HepG2 (cell line): ENCODE data around the gene NAT9. TPM values are rescaled to one million over a fixed set of nuclear protein-coding genes. Genes with fewer than 3 reads are reported as not detected.

Experiments
- ATAC-seq: fragments of 200-7000 bp; cut with Tn5 transposase; 3 replicates; pipeline ENCODE4 v1.9.1; 2020; ENCODE audit warnings: mild to moderate bottlenecking, moderate library complexity
- BruUV-seq: library from RNA; stranded (reverse); fragments of 400-500 nt; replicated peaks from 2 replicates; lab custom pipeline; 2021; lab: Mats Ljungman, UMichigan
- CTCF ChIA-PET: fragments of 300-600 bp; formaldehyde crosslinking; extraction: SDS; loops from one replicate; lab custom pipeline; 2021; ENCODE audit warnings: low total read pairs, inconsistent platforms, low intra/inter-chr PET ratio; lab: Yijun Ruan, JAX
- POLR2A ChIA-PET: fragments of 350-600 bp; sonication (Branson Sonifier 250); formaldehyde crosslinking; loops from one replicate; lab custom pipeline; 2020; ENCODE audit warnings: antibody characterized with exemption, inconsistent platforms; lab: Yijun Ruan, JAX
- DNase-seq: peaks from one replicate; pipeline ENCODE4 v3.0.0-alpha.2; 2015; ENCODE audit warnings: low spot score
- FAIRE-seq: peaks from 3 replicates; lab custom pipeline; 2011; peaks lifted over from hg19 to GRCh38; lab: Jason Lieb, UNC
- H2AFZ ChIP-seq: one replicate; pipeline ENCODE4 v1.6.1; 2011; ENCODE audit warnings: low read length, inconsistent platforms
- H3K27ac ChIP-seq: fragments of 300-600 bp; 3 replicates; pipeline ENCODE4 v1.8.0; 2011; ENCODE audit warnings: mixed run types, mild to moderate bottlenecking, mixed read lengths, low read length, inconsistent platforms; ENCODE audit not compliant: insufficient read depth; ENCODE audit errors: extremely low read length
- H3K27me3 ChIP-seq, 2 experiments: fragments of 200-600 bp in 1 of 2; 2 replicates in 1 of 2; 3 replicates in 1 of 2; pipeline versions ENCODE4 v1.6.0 to v1.8.0; 2011; ENCODE audit warnings: low read length in 2 of 2, mild to moderate bottlenecking in 2 of 2, moderate library complexity in 2 of 2, inconsistent platforms in 1 of 2; ENCODE audit not compliant: insufficient read depth in 2 of 2, control insufficient read depth in 1 of 2
- H3K36me3 ChIP-seq, 2 experiments: fragments of 200-600 bp in 1 of 2; replicated peaks in 1 of 2; 2 replicates in 1 of 2; 3 replicates in 1 of 2; pipeline versions ENCODE4 v1.5.1 to v1.8.0; 2011; ENCODE audit warnings: low read length in 2 of 2, inconsistent platforms in 1 of 2; ENCODE audit not compliant: insufficient read depth in 2 of 2, control insufficient read depth in 1 of 2
- H3K4me1 ChIP-seq: 2 replicates; pipeline ENCODE4 v1.5.1; 2012; ENCODE audit warnings: low read length, inconsistent platforms; ENCODE audit not compliant: insufficient read depth
- H3K4me2 ChIP-seq: 2 replicates; pipeline ENCODE4 v1.6.0; 2011; ENCODE audit warnings: low read depth, low read length, inconsistent platforms
- H3K4me3 ChIP-seq, 3 experiments: fragments of 200-600 bp in 1 of 3; sonication (generic), shearing (Covaris generic) in 1 of 3; replicated peaks in 1 of 3; 2 replicates each; pipeline ENCODE4 v1.5.1; 2011 to 2016; ENCODE audit warnings: low read length in 3 of 3, inconsistent platforms in 2 of 3, low read depth in 2 of 3, mild to moderate bottlenecking in 2 of 3, control low read depth in 1 of 3, mixed read lengths in 1 of 3; ENCODE audit not compliant: insufficient read depth in 1 of 3
- H3K79me2 ChIP-seq: one replicate; pipeline ENCODE4 v1.6.1; 2011; ENCODE audit warnings: low read length, inconsistent platforms; ENCODE audit not compliant: insufficient read depth
- H3K9ac ChIP-seq: 2 replicates; pipeline ENCODE4 v1.6.0; 2011; ENCODE audit warnings: mild to moderate bottlenecking, low read depth, low read length, inconsistent platforms; ENCODE audit not compliant: insufficient read depth
- H3K9me3 ChIP-seq: 2 replicates; pipeline ENCODE4 v1.5.1; 2012; ENCODE audit warnings: mild to moderate bottlenecking, low read length
- H4K20me1 ChIP-seq: 2 replicates; pipeline ENCODE4 v1.6.0; 2011; ENCODE audit warnings: inconsistent platforms, mild to moderate bottlenecking, low read length, moderate library complexity; ENCODE audit not compliant: insufficient read depth
- BHLHE40 ChIP-seq: IDR thresholded peaks from 2 replicates; pipeline ENCODE4 v1.6.1; 2011; ENCODE audit warnings: low read length, improper control_type of control experiment
- DBP ChIP-seq: sonication (generic); formaldehyde crosslinking; IDR thresholded peaks from 2 replicates; pipeline ENCODE4 v1.4.0; 2020; ENCODE audit warnings: missing genetic modification reagents; ENCODE audit errors: not compliant biosample characterization
- ELK4 ChIP-seq: sonication (generic); formaldehyde crosslinking; IDR thresholded peaks from 2 replicates; pipeline ENCODE4 v1.9.0; 2021; ENCODE audit warnings: missing genetic modification reagents, borderline replicate concordance
- HOXA5 ChIP-seq: sonication (generic); formaldehyde crosslinking; IDR thresholded peaks from 2 replicates; pipeline ENCODE4 v1.4.0; 2020; ENCODE audit warnings: missing genetic modification reagents
- LRRFIP1 ChIP-seq: sonication (generic); formaldehyde crosslinking; conservative IDR thresholded peaks from 2 replicates; pipeline ENCODE4 v1.4.0; 2020; ENCODE audit warnings: missing genetic modification reagents
- MTERF4 ChIP-seq: sonication (generic); formaldehyde crosslinking; IDR thresholded peaks from 2 replicates; pipeline ENCODE4 v1.8.0; 2023; ENCODE audit warnings: mild to moderate bottlenecking, missing genetic modification reagents
- POLR2G ChIP-seq: fragments of 200-400 bp; formaldehyde crosslinking; IDR thresholded peaks from 2 replicates; pipeline ENCODE4 v1.6.1; 2018; ENCODE audit warnings: mild to moderate bottlenecking, low read depth, low read length, moderate library complexity
- ZBTB21 ChIP-seq: sonication (generic); formaldehyde crosslinking; IDR thresholded peaks from 2 replicates; pipeline ENCODE4 v1.4.0; 2020; ENCODE audit warnings: missing genetic modification reagents
- ZC3H4 ChIP-seq: sonication (generic); formaldehyde crosslinking; IDR thresholded peaks from 2 replicates; pipeline ENCODE4 v1.4.0; 2020; ENCODE audit warnings: missing genetic modification reagents, borderline replicate concordance
- ZFP37 ChIP-seq: sonication (generic); formaldehyde crosslinking; IDR thresholded peaks from 2 replicates; pipeline ENCODE4 v1.4.0; 2020; ENCODE audit warnings: missing genetic modification reagents, borderline replicate concordance
- ZNF225 ChIP-seq: sonication (generic); formaldehyde crosslinking; IDR thresholded peaks from 2 replicates; pipeline ENCODE4 v1.4.0; 2020; ENCODE audit warnings: mild to moderate bottlenecking, missing genetic modification reagents
- ZNF232 ChIP-seq: sonication (generic); formaldehyde crosslinking; IDR thresholded peaks from 2 replicates; pipeline ENCODE4 v1.4.0; 2020; ENCODE audit warnings: missing genetic modification reagents, borderline replicate concordance
- ZNF281 ChIP-seq: sonication (generic); formaldehyde crosslinking; IDR thresholded peaks from 2 replicates; pipeline ENCODE4 v1.4.0; 2020; ENCODE audit warnings: missing genetic modification reagents, borderline replicate concordance
- ZNF317 ChIP-seq: sonication (generic); formaldehyde crosslinking; IDR thresholded peaks from 2 replicates; pipeline ENCODE4 v1.5.0; 2020; ENCODE audit warnings: mild to moderate bottlenecking, missing genetic modification reagents
- ZNF530 ChIP-seq: sonication (generic); formaldehyde crosslinking; IDR thresholded peaks from 2 replicates; pipeline ENCODE4 v1.5.0; 2020; ENCODE audit warnings: low read depth, mild to moderate bottlenecking, missing genetic modification reagents
- ZNF598 ChIP-seq: sonication (generic); formaldehyde crosslinking; IDR thresholded peaks from 2 replicates; pipeline ENCODE4 v1.5.1; 2020; ENCODE audit warnings: mild to moderate bottlenecking, missing genetic modification reagents, borderline replicate concordance
- ZNF652 ChIP-seq: IDR thresholded peaks from 2 replicates; pipeline ENCODE4 v1.6.1; 2016; ENCODE audit warnings: low read depth, borderline replicate concordance
- WGBS: methylation state at CpG from one replicate; pipeline ENCODE4 v1.1.6; 2017; ENCODE audit warnings: low lambda C conversion rate; 5-methylcytosine and 5-hydroxymethylcytosine counted together
- in situ Hi-C: cut with HindIII; loops from 2 replicates; pipeline ENCODE4 v1.10.0; 2017; ENCODE audit warnings: low pct_unique_long_range_greater_than_20kb; ENCODE audit not compliant: extremely low pct_ligation_motif_present
- intact Hi-C: fragments of 100-400 bp; cut with micrococcal nuclease; formaldehyde crosslinking; loops from one replicate; pipeline ENCODE4 v1.10.0; 2022; ENCODE audit not compliant: unreplicated experiment
- polyA plus RNA-seq, 8 experiments: library from polyadenylated mRNA; depleted of rRNA in 3 of 8; stranded (reverse) in 7 of 8; unstranded in 1 of 8; fragments of >200 nt; fragmentation: Illumina TruSeq in 4 of 8; extraction: Trizol in 4 of 8; gene quantifications; 2 replicates each; pipeline versions ENCODE4 v1.2.1 to v1.2.3, GENCODE V29; 2011 to 2016; ENCODE audit warnings: low read depth in 4 of 8, missing spikeins in 1 of 8, mixed read lengths in 1 of 8; ENCODE audit not compliant: insufficient read depth in 1 of 8
- total RNA-seq, 5 experiments: library from RNA; depleted of rRNA; stranded (reverse); fragments of >200 nt; fragmentation: Illumina TruSeq; extraction: Trizol; gene quantifications; 2 replicates each; pipeline ENCODE4 v1.2.3, GENCODE V29; 2016; ENCODE audit warnings: low read depth in 1 of 5

NAT9 gene
- total and polyA plus RNA-seq, 2 of the 13 experiments (the other 11 are each of a cell fraction or from before 2014, with no cell fraction given): 39.7 to 44.2 TPM

GRCh38 chr17:74785981-74786360 lies 9.8 kb upstream of the NAT9 start:
- Histone ChIP-seq H3K27me3 (no peaks in the 10 kb centered on the region), H3K9ac (no peak overlapping the region), H3K36me3 (peaks cover 3 to 14% of the 10 kb centered on the region in 2 experiments; a peak in 4 of 5 replicates), H3K4me2 (no peak overlapping the region), H3K27ac (no peak overlapping the region), H3K4me3 (no peak overlapping the region), H2AFZ (no peak overlapping the region), H3K9me3 (no peaks in the 10 kb centered on the region), H3K79me2 (no peaks in the 10 kb centered on the region), H3K4me1 (no peaks in the 10 kb centered on the region), H4K20me1 (no peaks in the 10 kb centered on the region)
- ATAC-seq (no peak), DNase-seq (no peak), FAIRE-seq (no peak)
- ChIA-PET POLR2A (interaction anchor here (1.0 kb wide), 1 partner anchor 87 kb away, joined by 4 read pairs; the partner anchor contains the start of gene FDXR), CTCF (interaction anchor here (1.2 to 1.8 kb wide), 2 partner anchors 37 to 41 kb away, joined by 3 to 7 read pairs; partner anchors contain the start of gene NHERF1)
- in situ Hi-C loops (no loop called here), intact Hi-C loops (no loop called here)
- WGBS: 86% methylated on average over 7 of the region's 9 CpGs
- BruUV-seq: no TSS peak
- TF ChIP-seq ZFP37: no peak
- TF ChIP-seq ELK4 (CRISPR knock-in tag): no peak
- no peak for TF ChIP-seq ZC3H4 (CRISPR knock-in tag)
- no peak for TF ChIP-seq HOXA5
- TF ChIP-seq ZNF598 (CRISPR knock-in tag): no peak
- no peak for TF ChIP-seq ZNF232 (CRISPR knock-in tag)
- no peak for TF ChIP-seq ZNF652
- no peak for TF ChIP-seq BHLHE40
- no peak for TF ChIP-seq ZNF225
- TF ChIP-seq ZNF317: no peak
- TF ChIP-seq LRRFIP1 (CRISPR knock-in tag): no peak
- no peak for TF ChIP-seq ZNF281 (CRISPR knock-in tag)
- TF ChIP-seq DBP: no peak
- no peak for TF ChIP-seq ZBTB21
- no peak for TF ChIP-seq POLR2G
- TF ChIP-seq ZNF530: no peak
- no peak for TF ChIP-seq MTERF4
